Hematopoietic multipotent progenitor cell treated with erythropoietin and hydrocortisone succinate and interleukin-3 and kit ligand, for 6 days (in vitro differentiated cells): ENCODE data around the gene SH3YL1.

ENCODE experiments used
- DNase-seq: peaks from one replicate; pipeline ENCODE4 v3.0.0-alpha.2; 2015

SH3YL1 gene

DNA sequence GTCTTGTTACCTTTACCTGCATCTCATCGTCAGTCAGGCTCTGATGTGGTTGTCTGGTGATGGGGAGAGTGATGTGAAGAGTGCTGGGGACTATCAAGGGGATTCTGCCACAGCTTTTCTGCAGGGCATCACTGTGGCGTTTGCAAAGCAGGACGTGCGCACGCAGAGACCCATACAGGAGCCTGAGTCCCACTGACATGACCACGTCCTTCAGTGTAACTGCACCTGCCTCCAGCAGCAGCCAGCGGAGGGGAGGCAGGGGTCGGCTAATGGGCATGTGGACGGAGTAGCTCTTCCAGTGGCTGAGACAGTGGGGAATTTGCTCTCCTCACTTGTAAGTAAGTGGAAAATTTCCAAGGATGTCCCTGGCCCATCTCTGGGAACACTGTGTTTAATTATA is 17.5 kb upstream of the SH3YL1 start:
- DNase-seq: no peak

DNA sequence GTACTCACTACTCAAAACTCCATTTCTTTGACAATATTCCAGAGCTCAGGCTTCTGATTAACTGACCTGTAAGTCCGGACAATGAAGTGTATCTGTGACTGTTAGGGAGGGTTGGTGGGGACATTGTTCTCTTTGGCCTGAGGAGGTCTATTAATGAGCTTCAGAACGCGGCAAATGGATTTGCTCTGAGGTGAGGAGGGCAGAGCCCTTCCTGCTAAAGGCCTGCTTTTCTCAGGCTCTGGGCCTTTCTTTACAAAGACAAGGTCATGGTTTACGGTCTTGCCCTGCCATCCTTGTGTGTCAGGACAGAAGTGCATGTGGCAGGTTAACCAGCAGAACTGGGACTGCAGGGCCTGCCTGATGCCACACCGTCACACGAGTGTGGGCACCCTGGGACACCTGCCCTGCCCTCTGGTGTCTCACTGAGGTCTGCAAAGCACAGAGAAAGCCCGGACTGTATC is 16.8 kb upstream of the SH3YL1 start:
- DNase-seq: no peak

DNA sequence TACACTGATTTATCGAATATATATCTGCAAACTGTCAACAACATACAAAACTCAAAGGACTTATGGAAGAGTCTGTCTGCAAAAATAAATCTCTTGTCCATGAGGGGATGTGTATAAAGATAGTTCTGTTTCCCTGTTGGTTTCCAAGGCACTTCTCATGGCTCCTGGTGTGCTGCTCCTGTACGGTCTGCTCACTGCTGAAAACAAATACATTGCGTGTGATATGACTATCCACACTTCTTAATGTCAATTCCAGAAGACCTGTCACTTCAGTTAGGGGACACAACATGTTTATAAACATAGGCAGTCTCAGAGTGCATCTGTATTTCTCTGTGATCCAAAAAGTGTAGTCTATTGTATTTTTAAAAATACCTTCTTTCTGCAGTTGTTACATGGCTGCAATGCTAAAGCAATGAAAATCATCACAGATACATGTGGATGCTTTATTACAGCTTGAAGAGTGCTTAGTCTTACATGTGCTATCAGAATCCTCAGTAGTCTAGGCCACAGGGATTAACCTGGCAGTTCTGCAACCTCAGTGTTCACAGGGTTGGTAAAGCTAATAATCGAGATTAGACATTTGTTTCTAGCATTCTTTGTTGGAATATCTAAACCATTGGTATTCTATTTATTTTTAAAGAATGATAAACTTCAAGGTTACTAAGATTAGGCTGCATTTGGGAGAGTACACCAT is 16.3 kb upstream of the SH3YL1 start:
- no peak for DNase-seq

DNA sequence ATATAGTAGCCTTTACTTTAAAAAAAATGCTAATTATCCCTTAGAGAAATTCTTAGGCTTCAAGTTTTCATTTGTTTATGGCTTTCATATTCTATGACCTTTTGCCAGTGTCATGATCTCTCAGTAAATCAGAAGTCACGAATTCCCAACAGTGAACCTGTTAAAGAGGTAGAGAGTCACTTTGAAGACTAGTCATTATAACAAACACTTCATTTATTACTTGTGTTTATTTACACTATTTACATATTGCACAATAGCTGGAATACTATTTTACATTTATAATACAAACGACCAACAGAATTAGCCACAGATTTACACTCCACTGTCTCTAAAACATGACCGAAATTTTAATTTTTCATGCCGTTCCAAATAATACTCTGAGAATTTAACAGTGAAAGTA is 15.5 kb upstream of the SH3YL1 start:
- no peak for DNase-seq

DNA sequence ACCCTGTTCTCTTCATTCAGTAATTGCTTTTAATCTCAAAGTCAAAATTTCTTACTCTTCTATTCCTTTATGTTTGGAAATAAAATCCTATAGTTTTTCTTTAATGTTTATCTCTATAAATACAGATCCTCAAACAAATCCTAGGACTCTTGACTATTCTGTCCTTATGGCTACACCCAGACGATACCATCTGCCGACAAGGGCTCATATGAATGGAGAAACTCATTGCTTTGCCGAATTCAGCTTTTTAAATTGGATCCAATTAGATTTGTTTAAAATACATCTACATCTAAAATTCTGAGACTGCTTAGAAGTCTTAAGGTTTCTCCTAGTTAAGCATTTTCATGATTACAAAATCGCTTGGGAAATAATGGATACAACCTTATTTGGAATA is 15.1 kb upstream of the SH3YL1 start:
- DNase-seq: no peak

DNA sequence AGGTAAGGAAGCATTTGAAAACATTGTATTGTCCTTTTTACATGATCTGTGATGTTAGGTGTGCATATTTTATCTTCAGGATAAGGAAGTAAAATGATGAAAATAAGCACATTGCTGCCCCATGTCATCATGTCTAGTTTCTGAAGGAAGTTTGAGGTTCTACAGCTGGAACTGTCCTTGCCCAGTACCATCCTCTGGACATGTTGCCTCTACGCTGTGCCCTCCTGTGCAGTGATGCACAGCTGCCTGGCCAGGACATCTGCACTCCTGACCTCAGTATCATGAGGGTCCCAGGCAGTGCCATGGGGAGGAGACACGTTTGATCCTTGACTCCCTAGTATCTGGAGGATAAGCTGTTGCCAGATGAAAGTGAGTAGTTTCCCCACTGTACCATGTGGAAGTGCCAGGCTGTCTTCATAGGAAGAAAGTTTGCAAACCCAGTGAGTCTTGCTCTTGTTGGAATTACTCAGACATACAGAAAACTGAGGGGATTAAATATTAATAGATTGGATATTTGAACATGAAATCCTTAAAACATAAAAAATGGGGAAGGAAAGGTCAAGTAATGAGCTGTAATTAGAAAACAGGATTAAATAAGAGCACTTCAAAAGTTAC is 14.6 kb upstream of the SH3YL1 start:
- no peak for DNase-seq

DNA sequence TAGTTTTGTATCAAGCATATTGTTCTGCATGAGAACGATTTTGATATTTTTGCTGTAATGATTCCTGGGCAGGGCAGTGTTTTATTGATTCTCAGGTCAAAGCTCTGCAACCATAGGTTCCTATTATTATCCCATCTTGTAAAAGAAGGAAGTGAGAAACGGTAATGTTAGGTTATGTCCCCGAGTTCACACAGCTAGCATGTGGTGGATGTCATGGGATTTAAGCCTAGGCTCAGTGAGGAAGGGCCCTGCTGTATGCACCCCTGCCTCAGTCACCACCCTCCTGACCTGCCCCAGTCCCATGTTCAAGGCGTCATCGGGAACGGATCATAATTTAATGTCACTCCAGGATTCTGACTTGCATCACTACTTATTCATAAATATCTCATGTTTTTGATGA is 11.6 kb upstream of the SH3YL1 start:
- no peak for DNase-seq

DNA sequence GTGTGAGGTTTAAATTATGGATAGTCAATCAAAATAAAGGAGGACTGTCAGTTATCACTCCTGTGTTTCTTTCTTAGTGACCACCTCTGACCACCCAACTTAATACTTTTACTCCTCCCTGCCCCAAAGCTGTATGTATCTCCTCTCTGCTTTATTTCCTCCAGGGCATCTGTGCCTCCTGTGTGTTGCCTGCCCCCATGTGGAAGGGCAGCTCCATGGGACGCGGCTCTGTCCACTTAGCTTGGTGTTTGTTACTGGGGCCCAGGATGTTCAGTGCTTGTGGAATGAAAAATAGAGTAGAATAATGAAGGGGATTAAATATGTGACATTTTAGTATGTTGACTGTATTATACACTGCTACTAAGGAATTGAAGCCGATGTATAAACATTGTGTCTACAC is 10.7 kb upstream of the SH3YL1 start:
- DNase-seq: peak; percentile 27

DNA sequence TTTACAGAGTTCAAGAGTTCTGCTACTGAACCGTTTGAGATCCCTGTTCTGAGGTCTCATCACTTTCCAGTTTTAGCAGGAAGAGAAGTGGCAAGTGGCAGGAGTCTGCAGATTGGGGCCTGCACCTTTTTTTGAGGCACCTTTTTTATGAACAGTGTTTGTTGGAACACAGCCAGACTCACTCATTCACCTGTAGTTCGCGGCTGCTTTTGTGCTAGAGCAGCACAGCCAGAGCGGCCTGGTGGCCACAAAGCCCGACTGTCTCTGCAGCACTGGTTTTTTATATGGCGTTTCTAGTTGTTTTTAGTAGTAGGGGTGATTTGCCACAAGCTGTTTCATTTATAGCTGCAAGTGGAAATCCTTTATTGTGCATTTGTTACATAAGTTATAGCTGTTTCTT is 9.5 kb upstream of the SH3YL1 start:
- DNase-seq: no peak

DNA sequence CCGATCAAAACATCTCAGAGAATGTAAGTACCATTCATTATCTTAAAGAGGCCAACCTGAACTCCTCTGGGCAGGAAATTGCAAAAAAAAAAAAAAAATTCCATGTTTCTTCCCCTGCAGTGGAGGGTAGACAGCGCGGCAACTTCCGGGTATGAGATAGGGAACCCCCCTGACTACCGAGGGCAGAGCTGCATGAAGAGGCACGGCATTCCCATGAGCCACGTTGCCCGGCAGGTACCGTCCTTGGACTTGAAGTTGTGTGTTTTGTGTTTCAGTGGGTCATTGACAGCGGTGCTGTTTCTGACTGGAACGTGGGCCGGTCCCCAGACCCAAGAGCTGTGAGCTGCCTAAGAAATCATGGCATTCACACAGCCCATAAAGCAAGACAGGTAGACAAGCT is 8.1 kb upstream of the SH3YL1 start:
- DNase-seq: no peak

DNA sequence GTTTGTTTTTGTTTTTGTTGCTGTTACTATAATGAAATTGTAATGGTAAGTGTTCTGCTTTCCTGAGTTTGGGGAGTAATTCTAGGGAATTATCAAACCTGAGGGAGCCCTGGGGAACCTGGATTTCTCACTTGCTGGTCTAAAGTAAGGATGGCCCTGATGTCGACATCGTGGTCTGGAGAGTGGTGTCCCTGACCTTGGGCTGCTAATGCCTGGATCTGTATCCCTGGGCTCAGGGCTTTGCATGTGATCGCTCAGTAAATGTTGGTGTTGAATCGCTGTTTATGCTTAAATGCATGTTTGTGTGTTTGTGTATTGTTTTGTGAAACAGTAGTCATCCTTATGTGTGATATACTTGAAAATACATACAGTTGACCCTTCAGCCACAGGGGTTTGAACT is 7.0 kb upstream of the SH3YL1 start:
- DNase-seq: no peak

DNA sequence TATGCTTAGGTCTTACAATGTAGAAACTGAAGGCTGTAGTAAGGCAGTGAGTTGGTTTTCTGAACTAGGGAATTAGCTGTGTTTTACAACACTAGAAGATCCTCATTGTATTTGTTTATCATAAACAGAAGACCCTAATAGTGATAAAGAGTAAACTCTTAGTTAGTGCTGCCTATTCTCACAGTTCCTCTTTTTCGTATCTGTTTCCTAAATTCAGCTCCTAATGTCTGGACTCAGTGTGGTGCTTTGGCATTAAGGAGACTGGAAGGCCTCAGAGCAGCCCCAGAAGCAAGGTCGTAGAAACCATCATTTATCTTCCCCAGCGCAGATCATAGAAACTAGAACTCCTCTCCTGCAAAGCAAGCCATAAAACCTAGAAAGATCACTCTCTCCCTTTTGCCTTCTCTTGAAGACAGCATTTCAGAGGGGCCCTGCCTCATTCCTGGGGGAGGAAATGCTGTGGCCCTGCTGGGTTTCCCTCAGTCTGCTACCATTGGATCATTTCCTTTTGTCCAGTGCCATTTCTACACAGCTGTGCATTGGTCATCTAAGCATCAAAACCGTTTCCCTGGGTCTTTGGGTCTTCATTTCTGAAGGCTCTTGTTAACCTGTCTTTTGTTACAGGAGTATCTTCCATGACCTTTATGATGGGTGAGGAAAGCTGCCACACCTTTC is 5.7 kb upstream of the SH3YL1 start:
- no peak for DNase-seq

DNA sequence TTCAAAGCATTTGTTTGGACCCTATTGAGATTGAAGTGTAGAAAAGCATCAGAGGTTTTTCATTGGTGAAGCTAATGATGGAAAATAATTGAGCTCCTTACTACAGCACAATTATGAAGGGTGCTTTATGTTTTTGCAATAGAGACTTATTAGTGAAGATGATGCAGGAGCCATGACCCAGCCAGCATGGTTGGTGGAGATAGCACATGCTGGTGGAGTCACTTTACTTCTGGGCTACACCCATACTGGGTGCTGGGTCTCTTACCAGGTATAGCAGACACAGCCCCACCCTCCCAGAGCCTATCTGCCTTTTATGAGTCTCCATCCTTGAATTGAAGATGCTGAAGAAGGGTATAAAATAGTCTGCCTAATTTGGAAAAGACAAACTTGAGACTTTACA is 4.5 kb upstream of the SH3YL1 start:
- DNase-seq: peak; percentile 65

DNA sequence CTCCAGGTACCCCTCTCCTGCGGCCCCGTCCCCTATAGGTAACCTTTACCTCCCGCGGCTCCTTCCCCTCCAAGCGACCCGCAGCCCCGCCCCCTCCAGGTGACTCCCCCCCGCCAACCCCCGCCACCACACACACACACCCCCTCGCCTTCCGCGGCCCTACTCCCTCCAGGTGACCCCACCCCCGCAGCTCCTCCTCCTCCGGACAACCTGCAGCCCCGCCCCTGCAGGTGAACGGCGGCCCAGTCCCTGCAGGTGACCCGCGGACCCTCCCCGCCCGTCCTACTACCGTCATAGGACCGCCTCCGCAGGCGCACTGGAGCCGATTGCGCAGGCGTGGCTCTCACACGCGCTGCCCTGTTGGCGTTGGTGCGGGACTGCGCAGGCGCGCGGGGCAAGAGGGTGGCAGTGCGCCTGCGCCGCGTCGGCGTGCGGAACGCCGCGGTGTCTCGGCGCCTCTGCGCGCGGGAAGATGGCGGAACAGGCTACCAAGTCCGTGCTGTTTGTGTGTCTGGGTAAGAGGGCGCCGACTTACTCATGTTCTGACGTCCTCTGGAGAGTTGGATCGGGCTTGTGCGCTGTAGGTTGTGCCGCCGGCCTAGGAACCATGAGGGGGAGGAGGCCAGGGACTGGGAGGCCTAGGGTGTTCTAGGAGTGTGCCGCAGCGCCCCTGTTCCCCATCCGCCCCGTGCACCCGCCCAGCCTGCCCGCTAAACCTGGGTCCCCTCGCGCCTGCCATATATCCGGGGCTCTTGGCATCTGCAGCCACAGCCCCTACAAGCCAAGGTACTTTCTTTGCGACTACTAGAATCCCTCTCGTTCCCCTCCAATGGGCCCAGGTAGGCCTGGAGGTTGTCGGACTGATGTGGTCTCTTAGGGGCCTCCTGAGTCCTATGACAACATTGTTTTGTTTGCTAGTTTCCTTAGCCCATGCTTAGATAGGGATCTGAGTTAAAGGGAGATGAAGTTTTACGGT is 949 bp upstream of the SH3YL1 start, which contains the start of gene ACP1:
ACP1 (plus strand) TSS at position 455 of the 976 bp plus-strand sequence; CDS start at position 473, 18 bp downstream.
- peak; percentile 96 for DNase-seq

DNA sequence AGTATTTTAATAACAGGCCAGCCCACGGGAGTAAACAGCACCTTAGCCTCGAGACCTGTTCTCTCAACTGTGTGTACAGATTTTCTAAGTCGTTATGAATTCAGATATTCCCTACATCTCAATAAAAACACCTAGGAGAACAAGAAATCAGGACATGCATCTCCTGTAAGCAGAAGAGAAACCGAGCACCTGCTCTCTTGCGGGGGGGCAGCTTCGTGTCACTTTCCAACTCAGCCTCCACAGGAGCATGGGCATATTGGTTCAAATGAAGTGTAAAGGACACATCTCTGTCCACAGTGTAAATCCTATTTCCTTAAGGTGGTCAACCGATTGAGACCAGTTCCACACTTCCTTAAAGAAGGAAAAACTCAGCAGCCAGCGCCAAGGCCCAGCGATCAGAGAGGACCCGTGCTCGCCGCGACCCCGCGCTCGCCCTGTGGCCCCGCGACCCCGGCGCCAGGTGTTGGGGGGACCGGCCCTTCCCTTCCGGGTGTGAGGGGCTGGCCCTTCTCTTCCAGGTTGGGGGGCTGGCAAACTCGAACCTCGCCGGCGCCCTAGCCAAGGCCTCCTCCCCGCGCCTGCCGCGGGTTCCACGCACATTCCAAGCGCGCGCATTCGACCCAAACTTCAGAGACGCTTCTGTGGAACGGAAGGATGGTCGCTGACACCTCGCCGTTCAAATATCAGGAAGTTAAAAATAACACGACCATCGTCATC is 652 bp downstream of the SH3YL1 start:
- no peak for DNase-seq

DNA sequence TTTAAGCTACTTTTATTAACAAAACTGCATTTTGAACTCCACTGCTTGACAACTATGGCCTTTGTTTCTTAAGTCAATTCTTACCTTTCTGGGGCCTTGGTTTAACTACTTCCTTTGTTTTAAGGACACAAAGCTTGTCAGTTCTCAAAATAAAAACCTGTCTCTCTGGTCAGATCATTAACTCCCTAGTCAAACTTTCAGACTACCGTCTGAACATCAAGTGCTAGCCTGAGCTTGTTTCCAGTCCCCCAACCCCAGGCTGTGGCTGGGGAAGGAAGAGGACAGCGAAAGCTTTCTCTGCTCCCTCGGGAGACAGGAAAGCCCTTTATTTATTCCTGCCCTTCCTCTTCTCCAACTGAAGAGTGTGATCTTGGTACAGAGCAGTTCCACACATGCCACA is 1.7 kb downstream of the SH3YL1 start:
- no peak for DNase-seq

DNA sequence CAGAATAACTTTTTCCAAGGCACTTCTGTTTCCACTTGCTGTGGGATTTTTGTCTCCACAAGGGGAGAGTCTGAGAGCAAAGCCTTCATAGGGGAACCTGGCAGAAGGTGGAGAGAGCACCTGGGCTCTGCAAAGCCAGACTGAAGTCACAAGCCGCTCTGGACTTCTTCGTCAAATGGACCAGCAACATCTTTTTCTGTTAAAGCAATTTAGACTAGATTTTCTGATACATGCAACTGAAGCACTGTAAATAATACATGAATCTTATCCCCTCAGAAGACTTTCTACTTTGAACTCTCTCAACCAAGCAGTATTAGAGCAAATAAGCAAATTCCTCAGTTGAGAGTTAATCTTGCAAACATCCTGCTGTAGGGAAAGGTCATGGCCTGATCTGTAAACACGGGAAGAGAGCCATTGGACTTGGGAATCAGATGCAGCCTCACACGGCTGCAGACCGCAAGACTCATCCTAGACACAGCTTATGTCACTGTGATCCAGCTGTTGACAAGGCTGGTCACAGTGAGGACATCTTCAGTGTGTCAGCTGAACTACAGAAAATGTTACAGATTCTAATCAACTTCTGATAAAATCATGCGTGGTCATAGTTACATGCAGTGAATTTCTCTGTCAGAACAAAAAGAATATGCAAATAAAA is 3.2 kb downstream of the SH3YL1 start:
- peak; percentile 38 for DNase-seq

DNA sequence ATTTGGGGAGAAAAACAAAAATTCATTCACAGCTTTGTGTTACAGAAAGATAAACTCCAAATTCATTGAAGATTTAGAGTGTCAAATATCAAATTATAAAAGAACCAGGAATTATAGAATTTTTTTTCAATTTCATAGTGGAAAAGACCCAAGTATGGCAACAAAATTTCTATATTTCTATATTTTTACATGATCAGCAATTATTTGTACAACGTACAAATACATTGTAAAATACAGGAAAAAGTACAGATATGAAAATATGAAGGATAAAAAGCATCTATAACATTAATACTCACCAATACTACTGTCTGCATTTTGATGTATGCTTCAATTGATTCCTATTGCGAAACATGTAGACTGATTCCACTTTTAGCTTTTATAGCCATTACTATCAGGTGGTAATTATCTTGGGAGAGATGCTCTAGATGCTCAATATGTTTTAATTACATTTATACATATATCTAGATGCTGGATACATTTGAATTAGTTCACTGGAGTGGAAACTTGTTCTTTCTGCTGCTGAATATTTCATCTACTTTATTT is 4.0 kb downstream of the SH3YL1 start:
- no peak for DNase-seq

DNA sequence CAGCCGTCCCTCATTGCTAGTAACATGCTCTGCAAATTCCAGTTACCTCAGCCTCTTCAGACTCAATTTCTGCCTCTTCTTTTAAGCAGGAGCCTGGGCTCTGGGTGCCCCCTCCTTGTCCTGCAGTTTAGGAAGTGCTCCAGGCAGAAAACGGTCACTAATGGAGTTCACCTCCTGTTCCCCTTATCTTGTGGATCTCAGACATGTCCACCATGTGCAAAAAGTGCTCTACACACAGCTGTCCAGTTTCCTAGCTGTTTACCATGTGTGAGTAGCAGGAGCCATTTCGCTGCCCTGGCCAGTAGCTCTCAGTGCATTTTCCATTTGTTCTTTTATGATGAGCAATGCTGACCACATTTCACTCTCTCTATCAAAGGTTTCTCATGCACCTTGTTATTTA is 4.9 kb downstream of the SH3YL1 start:
- no peak for DNase-seq

DNA sequence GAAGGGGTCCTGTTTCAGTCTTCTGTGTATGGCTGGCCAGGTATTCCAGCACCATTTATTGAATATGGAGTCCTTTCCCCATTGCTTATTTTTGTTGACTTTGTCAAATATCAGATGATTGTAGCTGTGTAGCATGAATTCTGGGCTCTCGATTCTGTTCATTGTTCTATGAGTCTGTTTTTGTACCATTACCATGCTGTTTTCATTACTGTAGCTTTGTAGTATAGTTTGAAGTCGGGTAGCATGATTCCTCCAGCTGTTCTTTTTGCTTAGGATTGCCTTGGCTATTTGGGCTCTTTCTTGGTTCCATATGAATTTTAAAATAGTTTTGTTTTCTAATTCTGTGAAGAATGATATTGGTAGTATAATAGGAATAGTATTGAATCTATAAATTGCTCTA is 6.0 kb downstream of the SH3YL1 start:
- no peak for DNase-seq

DNA sequence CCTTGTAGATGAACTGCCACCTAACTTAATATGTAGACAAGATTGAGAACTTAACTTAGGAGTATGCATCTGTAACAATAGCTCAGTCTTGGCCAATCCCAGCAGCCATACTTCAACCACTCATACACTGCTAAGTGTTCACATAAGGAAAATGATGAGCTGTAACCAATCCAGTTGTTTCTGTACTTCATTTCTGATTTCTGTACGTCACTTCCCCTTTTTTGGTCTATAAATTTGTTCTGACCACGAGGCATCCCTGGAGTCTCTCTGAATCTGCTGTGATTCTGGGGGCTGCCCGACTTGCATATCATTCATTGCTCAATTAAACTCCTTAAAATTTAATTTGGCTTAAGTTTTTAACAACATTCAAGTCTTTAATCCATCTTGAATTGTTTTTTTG is 6.4 kb downstream of the SH3YL1 start:
- no peak for DNase-seq

DNA sequence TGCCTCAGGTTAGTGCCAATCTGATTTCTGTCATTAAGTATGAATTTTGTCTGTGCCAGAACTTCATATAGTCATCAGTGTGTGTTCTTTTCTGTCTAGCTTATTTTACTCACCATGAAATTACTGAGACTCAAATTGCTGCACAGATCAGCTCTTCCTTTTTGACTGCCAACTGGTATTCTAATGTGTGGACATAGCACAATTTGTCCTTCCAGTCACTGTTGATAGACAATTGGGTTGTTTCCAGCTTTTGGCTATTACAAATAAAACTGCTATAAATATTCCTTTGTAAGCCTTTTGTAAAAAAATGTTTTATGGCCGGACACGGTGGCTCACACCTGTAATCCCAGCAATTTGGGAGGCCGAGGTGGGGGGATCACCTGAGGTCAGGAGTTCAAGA is 7.7 kb downstream of the SH3YL1 start:
- DNase-seq: no peak
